CD4-positive, alpha-beta T cell treated with Interleukin-4 for 4 hours (primary cell): Measurements from ENCODE around the gene ALG5.

Experiments used
- DNase-seq: peaks from one replicate; pipeline ENCODE4 v3.0.0-alpha.2; 2020

Gene ALG5

GRCh38 chr13:36975172-36975571 lies 24.0 kb downstream of the ALG5 start:
- no peak for DNase-seq

- no peak for DNase-seq
These were observed 25.4 kb downstream of the ALG5 start for GRCh38 chr13:36973621-36974295.

GRCh38 chr13:36973009-36973408 lies 26.1 kb downstream of the ALG5 start:
- no peak for DNase-seq

DNA sequence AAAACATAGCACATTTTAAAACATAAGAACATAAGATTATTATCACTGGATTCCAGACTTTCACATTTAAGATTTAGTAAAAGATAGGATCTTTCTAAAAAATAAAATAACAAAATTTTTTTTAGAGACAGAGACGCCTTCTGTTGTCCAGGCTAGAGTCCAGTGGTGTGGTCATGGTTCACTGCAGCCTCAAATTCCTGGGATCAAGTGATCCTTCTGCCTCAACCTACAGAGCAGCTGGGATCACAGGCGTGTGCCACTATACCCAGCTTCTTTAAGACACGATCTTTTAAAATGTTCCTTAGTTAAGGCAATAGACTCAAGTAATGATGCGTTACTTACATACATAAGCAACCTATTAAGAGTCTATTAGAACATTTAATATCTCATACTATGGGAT lies 32.7 kb downstream of the ALG5 start:
- no peak for DNase-seq

GRCh38 chr13:36965767-36966166 lies 33.4 kb downstream of the ALG5 start:
- DNase-seq, result no peak

GRCh38 chr13:36959456-36960116 lies 39.6 kb downstream of the ALG5 start:
- no peak for DNase-seq

GRCh38 chr13:36954542-36954941 lies 44.6 kb downstream of the ALG5 start:
- no peak for DNase-seq

GRCh38 chr13:36950920-36951319 lies 48.2 kb downstream of the ALG5 start:
- no peak for DNase-seq

DNA sequence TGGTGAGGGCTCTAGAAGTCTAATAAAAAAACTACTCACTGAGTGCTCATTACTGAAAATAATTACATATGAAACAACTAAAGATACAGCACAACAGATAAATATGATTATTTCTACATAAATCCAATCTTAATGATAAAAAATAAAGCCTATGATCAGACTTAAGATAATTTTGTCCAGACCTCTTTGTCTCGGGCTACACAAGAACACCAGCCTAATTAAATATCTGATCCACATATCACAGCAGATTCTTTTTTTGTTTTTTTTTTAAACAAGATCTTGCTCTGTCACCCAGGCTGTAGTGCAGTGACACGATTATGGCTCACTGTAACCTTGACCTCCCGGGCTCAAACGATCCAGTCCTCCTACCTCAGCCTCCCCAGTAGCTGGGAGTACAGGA lies 48.8 kb downstream of the ALG5 start:
- no peak for DNase-seq

DNA sequence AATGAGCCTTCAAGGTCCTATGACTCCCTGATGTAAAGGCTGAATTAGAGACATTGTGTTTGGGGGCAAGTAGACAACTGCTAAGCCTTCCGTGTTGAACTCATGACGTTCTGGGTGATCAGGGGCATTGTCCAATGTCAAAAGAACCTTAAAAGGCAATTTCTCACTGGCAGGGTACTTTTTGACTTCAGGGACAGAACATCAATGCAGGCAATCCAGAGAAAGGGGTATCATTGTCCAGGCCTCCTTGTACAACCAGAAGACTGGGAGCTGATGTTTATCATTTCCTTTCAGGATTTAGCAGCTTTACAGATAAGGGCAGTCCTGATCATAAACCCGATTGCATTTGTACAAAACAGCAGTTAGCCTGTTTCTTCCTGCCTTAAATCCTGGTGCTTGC lies 54.1 kb downstream of the ALG5 start:
- DNase-seq, result no peak

- DNase-seq, result no peak
These were observed 73.5 kb downstream of the ALG5 start for GRCh38 chr13:36925603-36926002.

- no peak for DNase-seq
These were observed 75.1 kb downstream of the ALG5 start for GRCh38 chr13:36924001-36924400.

DNA sequence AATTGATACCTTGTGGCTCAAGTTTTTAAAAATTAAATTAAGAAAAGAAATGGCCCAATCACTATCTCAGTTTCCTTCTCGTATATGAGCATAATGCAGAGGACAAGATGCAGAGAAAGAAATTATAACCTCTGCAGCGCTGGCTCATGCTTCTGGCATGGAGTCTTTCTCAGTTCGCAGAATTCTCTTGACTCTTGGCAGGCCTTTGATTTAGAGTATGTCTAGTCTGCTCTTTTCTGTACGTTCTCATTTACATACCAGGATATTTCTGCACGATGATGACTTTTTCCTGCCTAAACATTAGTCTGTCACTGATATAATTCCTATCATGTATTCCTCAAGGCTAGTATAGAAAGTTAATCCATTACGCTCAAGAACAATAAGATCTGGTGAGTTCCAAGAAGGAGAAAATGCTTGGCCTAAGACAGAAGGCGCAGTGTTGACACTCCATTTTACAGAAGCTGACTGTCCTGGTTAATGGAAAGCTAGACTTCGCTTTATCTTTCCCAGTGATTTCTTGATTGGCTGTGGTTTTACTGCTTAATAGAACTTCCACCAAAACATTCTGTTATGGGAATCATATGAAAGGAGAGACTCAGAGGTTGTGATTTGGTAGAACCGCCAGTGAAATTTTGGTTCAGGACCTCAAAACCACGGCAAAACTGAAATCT lies 77.4 kb downstream of the ALG5 start:
- DNase-seq, result no peak

- DNase-seq, result no peak
These were observed 78.4 kb downstream of the ALG5 start for GRCh38 chr13:36920616-36921185.

- DNase-seq, result no peak
These were observed 79.1 kb downstream of the ALG5 start, which contains the start of gene SMAD9 for GRCh38 chr13:36919833-36920615. Gene SMAD9 (minus strand): TSS chr13:36920238. CDS start chr13:36879689, 40,549 bp downstream.

DNA sequence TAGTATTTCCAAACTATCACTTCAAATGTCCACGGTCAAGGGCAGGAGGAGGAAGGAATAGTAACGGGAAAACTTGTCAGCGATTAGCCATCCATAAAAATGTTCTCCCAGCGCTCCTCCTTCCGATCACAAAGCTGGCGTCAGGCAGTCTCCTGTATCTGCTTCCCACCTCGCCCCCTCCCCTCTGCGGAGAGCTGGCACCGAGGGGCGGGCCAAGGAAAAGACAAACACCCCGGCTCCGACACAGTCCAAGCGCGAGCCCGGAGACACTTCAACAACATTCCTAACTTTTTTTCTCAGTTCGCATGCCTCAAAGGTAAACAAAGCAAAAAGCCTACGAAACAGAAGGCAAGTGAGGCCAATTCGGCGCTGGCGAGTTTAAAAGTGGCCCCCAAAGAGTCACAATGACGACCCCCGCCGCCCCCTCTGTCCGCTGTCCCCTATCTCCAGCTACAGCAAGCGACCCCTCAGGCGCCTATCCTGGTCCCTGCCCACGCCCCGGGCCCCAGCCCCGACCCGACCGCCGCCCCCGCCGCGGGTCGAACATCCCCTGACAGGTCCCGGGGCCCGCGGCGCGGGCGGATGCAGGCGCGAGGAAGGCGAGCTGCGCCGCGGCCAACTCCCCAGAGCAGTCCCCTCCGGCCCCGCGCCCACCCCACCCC lies 79.8 kb downstream of the ALG5 start:
- no peak for DNase-seq

GRCh38 chr13:36918246-36919131 lies 80.7 kb downstream of the ALG5 start:
- no peak for DNase-seq

- DNase-seq, result no peak
These were observed 81.8 kb downstream of the ALG5 start for GRCh38 chr13:36917311-36917710.

DNA sequence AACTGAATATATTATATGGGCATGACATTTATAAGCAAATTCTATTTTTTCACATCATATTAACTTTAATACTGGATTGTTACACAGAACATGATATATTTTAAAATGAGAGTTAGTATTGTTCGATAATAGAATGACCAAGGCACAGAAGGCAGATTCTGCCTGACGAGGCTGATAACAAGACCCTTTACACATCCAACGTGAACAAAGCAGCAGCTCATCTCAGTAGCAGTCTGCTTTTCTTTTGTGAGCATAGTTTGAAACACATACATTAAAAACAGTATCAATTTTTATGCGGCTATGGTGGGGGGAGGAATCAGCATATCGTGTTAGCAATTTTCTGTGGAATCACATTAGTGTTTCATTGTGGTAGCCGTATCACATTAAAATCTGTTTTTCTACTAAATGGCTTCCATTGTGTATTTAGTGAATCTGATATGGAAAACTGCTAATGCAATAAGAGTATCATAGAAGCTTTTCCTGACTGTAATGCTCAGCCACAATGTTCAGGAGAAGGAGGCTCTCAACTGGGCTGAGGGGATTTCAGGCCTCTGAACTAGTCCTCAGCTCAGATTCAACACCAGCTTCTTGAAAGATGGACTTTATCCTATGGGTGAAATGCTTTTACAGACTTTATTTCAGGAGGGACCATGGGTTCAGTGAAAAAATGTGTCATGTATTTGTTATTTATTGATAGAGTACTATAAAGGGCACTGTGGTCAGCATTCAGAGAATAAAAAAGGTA lies 83.1 kb downstream of the ALG5 start:
- DNase-seq, result no peak

DNA sequence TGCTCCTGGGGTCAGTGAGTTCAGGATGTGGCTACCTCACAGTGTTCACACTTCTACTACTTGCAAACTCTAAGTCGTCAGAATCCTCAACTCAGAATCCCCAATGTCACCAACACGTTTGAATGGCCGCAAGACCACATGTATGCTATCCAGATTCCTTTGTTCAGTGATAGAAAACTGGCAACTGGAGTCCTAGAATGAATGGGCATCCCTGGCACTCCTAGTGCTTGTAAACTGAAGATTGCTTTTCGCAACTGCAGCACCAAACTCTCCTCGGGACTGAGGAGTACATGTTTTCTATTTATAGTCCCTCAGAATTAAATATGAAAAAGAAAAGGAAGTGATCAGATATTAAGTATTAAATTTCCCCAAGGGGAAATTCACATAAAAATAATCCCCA lies 84.0 kb downstream of the ALG5 start:
- DNase-seq, result no peak

GRCh38 chr13:36914648-36915047 lies 84.5 kb downstream of the ALG5 start:
- no peak for DNase-seq
